ENCODE measurements around the gene PNCK. TPM values are rescaled to one million over a fixed set of nuclear protein-coding genes. Genes with fewer than 3 reads are reported as not detected.

Gene PNCK
- total and polyA plus RNA-seq, 2 of the 13 experiments (the other 11 are each of a cell fraction or from before 2014, with no cell fraction given): 33.1 TPM; not detected in 1

- TF ChIP-seq, protein P1, sequence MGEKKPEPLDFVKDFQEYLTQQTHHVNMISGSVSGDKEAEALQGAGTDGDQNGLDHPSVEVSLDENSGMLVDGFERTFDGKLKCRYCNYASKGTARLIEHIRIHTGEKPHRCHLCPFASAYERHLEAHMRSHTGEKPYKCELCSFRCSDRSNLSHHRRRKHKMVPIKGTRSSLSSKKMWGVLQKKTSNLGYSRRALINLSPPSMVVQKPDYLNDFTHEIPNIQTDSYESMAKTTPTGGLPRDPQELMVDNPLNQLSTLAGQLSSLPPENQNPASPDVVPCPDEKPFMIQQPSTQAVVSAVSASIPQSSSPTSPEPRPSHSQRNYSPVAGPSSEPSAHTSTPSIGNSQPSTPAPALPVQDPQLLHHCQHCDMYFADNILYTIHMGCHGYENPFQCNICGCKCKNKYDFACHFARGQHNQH (CRISPR knock-in tag; IDR thresholded peaks at IDR 0.05): peak; percentile 71
- TF ChIP-seq JARID2 (CRISPR knock-in tag; IDR thresholded peaks at IDR 0.05; ENCODE audit: insufficient replicate concordance) (no peak), ZSCAN29 (CRISPR knock-in tag; conservative IDR thresholded peaks at IDR 0.05) (no peak), ZNF879 (CRISPR knock-in tag; IDR thresholded peaks at IDR 0.05) (no peak), NFE2L2 (IDR thresholded peaks at IDR 0.05; ENCODE audit: low read length) (no peak), ZNF543 (CRISPR knock-in tag; IDR thresholded peaks at IDR 0.05) (no peak), IRX3 (CRISPR knock-in tag; IDR thresholded peaks at IDR 0.05; ENCODE audit: borderline replicate concordance, low read depth) (0 out of 2 replicates have a peak, but pooled peaks have one; percentile 32), FOXO1 (CRISPR knock-in tag; IDR thresholded peaks at IDR 0.05) (peak; percentile 75), GATAD2A (CRISPR knock-in tag; IDR thresholded peaks at IDR 0.05) (no peak; the same call in 1 of the 2 replicates), KDM4B (CRISPR knock-in tag; IDR thresholded peaks at IDR 0.05) (0 out of 2 replicates have a peak, but pooled peaks have one; percentile 41), PAXIP1 (CRISPR knock-in tag; conservative IDR thresholded peaks at IDR 0.05) (peak; percentile 82)
- TF ChIP-seq, protein P2, sequence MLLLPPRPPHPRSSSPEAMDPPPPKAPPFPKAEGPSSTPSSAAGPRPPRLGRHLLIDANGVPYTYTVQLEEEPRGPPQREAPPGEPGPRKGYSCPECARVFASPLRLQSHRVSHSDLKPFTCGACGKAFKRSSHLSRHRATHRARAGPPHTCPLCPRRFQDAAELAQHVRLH (CRISPR knock-in tag; IDR thresholded peaks at IDR 0.05; ENCODE audit: borderline replicate concordance, low read depth): no peak
- TF ChIP-seq, protein P3, sequence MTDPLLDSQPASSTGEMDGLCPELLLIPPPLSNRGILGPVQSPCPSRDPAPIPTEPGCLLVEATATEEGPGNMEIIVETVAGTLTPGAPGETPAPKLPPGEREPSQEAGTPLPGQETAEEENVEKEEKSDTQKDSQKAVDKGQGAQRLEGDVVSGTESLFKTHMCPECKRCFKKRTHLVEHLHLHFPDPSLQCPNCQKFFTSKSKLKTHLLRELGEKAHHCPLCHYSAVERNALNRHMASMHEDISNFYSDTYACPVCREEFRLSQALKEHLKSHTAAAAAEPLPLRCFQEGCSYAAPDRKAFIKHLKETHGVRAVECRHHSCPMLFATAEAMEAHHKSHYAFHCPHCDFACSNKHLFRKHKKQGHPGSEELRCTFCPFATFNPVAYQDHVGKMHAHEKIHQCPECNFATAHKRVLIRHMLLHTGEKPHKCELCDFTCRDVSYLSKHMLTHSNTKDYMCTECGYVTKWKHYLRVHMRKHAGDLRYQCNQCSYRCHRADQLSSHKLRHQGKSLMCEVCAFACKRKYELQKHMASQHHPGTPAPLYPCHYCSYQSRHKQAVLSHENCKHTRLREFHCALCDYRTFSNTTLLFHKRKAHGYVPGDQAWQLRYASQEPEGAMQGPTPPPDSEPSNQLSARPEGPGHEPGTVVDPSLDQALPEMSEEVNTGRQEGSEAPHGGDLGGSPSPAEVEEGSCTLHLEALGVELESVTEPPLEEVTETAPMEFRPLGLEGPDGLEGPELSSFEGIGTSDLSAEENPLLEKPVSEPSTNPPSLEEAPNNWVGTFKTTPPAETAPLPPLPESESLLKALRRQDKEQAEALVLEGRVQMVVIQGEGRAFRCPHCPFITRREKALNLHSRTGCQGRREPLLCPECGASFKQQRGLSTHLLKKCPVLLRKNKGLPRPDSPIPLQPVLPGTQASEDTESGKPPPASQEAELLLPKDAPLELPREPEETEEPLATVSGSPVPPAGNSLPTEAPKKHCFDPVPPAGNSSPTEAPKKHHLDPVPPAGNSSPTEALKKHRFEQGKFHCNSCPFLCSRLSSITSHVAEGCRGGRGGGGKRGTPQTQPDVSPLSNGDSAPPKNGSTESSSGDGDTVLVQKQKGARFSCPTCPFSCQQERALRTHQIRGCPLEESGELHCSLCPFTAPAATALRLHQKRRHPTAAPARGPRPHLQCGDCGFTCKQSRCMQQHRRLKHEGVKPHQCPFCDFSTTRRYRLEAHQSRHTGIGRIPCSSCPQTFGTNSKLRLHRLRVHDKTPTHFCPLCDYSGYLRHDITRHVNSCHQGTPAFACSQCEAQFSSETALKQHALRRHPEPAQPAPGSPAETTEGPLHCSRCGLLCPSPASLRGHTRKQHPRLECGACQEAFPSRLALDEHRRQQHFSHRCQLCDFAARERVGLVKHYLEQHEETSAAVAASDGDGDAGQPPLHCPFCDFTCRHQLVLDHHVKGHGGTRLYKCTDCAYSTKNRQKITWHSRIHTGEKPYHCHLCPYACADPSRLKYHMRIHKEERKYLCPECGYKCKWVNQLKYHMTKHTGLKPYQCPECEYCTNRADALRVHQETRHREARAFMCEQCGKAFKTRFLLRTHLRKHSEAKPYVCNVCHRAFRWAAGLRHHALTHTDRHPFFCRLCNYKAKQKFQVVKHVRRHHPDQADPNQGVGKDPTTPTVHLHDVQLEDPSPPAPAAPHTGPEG (CRISPR knock-in tag; IDR thresholded peaks at IDR 0.05): no peak; the same call in 1 of the 2 replicates
- TF ChIP-seq, protein P4, sequence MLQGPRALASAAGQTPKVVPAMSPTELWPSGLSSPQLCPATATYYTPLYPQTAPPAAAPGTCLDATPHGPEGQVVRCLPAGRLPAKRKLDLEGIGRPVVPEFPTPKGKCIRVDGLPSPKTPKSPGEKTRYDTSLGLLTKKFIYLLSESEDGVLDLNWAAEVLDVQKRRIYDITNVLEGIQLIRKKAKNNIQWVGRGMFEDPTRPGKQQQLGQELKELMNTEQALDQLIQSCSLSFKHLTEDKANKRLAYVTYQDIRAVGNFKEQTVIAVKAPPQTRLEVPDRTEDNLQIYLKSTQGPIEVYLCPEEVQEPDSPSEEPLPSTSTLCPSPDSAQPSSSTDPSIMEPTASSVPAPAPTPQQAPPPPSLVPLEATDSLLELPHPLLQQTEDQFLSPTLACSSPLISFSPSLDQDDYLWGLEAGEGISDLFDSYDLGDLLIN (CRISPR knock-in tag; IDR thresholded peaks at IDR 0.05; ENCODE audit: borderline replicate concordance): no peak
Measured at GRCh38 chrX:153646620-153647373, 26.8 kb downstream of the PNCK start, which contains the start of gene DUSP9 (continued).

All from HepG2 (cell line).